IMR-90 (cell line): ENCODE data around the gene SLC16A7. TPM values are rescaled to one million over a fixed set of nuclear protein-coding genes. Genes with fewer than 3 reads are reported as not detected.

Experiments
- ATAC-seq: fragments of 200-7000 bp; cut with Tn5 transposase; 2 replicates; pipeline ENCODE4 v1.9.1; 2020; ENCODE audit warnings: low read depth, mild to moderate bottlenecking, moderate library complexity
- BruUV-seq: library from RNA; stranded (reverse); fragments of 400-500 nt; replicated peaks from 2 replicates; lab custom pipeline; 2021; lab: Mats Ljungman, UMichigan
- CTCF ChIA-PET: fragments of 300-600 bp; formaldehyde crosslinking; extraction: SDS; loops from one replicate; lab custom pipeline; 2021; ENCODE audit warnings: antibody characterized with exemption; lab: Yijun Ruan, JAX
- POLR2A ChIA-PET: fragments of 300-600 bp; sonication (Branson Sonifier 250); formaldehyde crosslinking; loops from one replicate; lab custom pipeline; 2022; ENCODE audit warnings: antibody characterized with exemption; ENCODE audit not compliant: unreplicated experiment; lab: Charles Lee
- DNase-seq: peaks from one replicate; pipeline ENCODE4 v3.0.0; 2013
- H2AFZ ChIP-seq: replicated peaks from 2 replicates; pipeline ENCODE3; 2013; ENCODE audit warnings: low read length, mild to moderate bottlenecking; ENCODE audit not compliant: poor library complexity
- H2AK5ac ChIP-seq: 2 replicates; pipeline ENCODE4 v1.6.1; 2013; ENCODE audit warnings: low read depth, low read length, inconsistent platforms
- H2AK9ac ChIP-seq: replicated peaks from 2 replicates; pipeline ENCODE3; 2013; ENCODE audit warnings: mild to moderate bottlenecking, low read depth, low read length, moderate library complexity; ENCODE audit not compliant: poor library complexity
- H2BK120ac ChIP-seq: 2 replicates; pipeline ENCODE4 v1.6.1; 2013; ENCODE audit warnings: low read depth, low read length, inconsistent platforms
- H2BK15ac ChIP-seq: 3 replicates; pipeline ENCODE4 v1.6.1; 2013; ENCODE audit warnings: low read depth, low read length, inconsistent platforms
- H2BK20ac ChIP-seq: 2 replicates; pipeline ENCODE4 v1.6.1; 2013; ENCODE audit warnings: low read depth, mild to moderate bottlenecking, inconsistent platforms, low read length, moderate library complexity
- H2BK5ac ChIP-seq: 2 replicates; pipeline ENCODE4 v1.6.1; 2013; ENCODE audit warnings: mild to moderate bottlenecking, low read depth, low read length, inconsistent platforms; ENCODE audit not compliant: poor library complexity, severe bottlenecking
- H3K14ac ChIP-seq: replicated peaks from 2 replicates; pipeline ENCODE4 v1.6.1; 2013; ENCODE audit warnings: low read depth, low read length, inconsistent platforms
- H3K18ac ChIP-seq: 2 replicates; pipeline ENCODE4 v1.6.1; 2013; ENCODE audit warnings: low read depth, low read length, control low read depth
- H3K23ac ChIP-seq: 2 replicates; pipeline ENCODE4 v1.6.1; 2013; ENCODE audit warnings: low read depth, low read length, inconsistent platforms
- H3K27ac ChIP-seq: 2 replicates; pipeline ENCODE4 v1.5.1; 2013; ENCODE audit warnings: mild to moderate bottlenecking, control low read depth, low read length; ENCODE audit not compliant: insufficient read depth
- H3K27me3 ChIP-seq: 2 replicates; pipeline ENCODE4 v1.6.1; 2013; ENCODE audit warnings: low read length; ENCODE audit not compliant: control insufficient read depth, insufficient read depth
- H3K36me3 ChIP-seq: 2 replicates; pipeline ENCODE4 v1.6.1; 2013; ENCODE audit warnings: low read length, mixed read lengths; ENCODE audit not compliant: control insufficient read depth, insufficient read depth
- H3K4ac ChIP-seq: 2 replicates; pipeline ENCODE4 v1.6.1; 2013; ENCODE audit warnings: low read depth, low read length, inconsistent platforms
- H3K4me1 ChIP-seq: 2 replicates; pipeline ENCODE4 v1.6.1; 2013; ENCODE audit warnings: low read length, mixed read lengths; ENCODE audit not compliant: control insufficient read depth, insufficient read depth
- H3K4me2 ChIP-seq: 2 replicates; pipeline ENCODE4 v1.6.1; 2013; ENCODE audit warnings: low read depth, mild to moderate bottlenecking, control low read depth, low read length, moderate library complexity
- H3K4me3 ChIP-seq: 2 replicates; pipeline ENCODE4 v1.5.1; 2013; ENCODE audit warnings: low read depth, mild to moderate bottlenecking, control low read depth, low read length, moderate library complexity; ENCODE audit not compliant: insufficient read depth
- H3K56ac ChIP-seq: 2 replicates; pipeline ENCODE4 v1.6.1; 2013; ENCODE audit warnings: low read length, inconsistent platforms; ENCODE audit not compliant: insufficient read depth; ENCODE audit errors: extremely low read depth
- H3K79me1 ChIP-seq, 2 experiments: 2 replicates each; pipeline ENCODE4 v1.6.1; 2013; ENCODE audit warnings: low read length in 2 of 2, inconsistent platforms in 1 of 2, low read depth in 1 of 2
- H3K9ac ChIP-seq: 2 replicates; pipeline ENCODE4 v1.6.1; 2013; ENCODE audit warnings: low read depth, low read length, control low read depth
- H3K9me1 ChIP-seq: 2 replicates; pipeline ENCODE4 v1.6.1; 2013; ENCODE audit warnings: low read length, inconsistent platforms; ENCODE audit not compliant: insufficient read depth
- H3K9me3 ChIP-seq: 2 replicates; pipeline ENCODE4 v1.6.1; 2013; ENCODE audit warnings: low read length; ENCODE audit not compliant: control insufficient read depth, insufficient read depth
- H4K20me1 ChIP-seq: 2 replicates; pipeline ENCODE4 v1.6.1; 2013; ENCODE audit warnings: low read length, inconsistent platforms; ENCODE audit not compliant: insufficient read depth
- H4K5ac ChIP-seq: 2 replicates; pipeline ENCODE4 v1.6.1; 2013; ENCODE audit warnings: mild to moderate bottlenecking, low read depth, low read length, control low read depth
- H4K8ac ChIP-seq, 2 experiments: 2 replicates each; pipeline ENCODE4 v1.6.1; 2013; ENCODE audit warnings: low read depth in 2 of 2, low read length in 2 of 2, control low read depth in 1 of 2, inconsistent platforms in 1 of 2
- H4K91ac ChIP-seq: 2 replicates; pipeline ENCODE4 v1.6.1; 2013; ENCODE audit warnings: low read depth, low read length, inconsistent platforms; ENCODE audit not compliant: insufficient read depth
- FOS ChIP-seq: fragments of 150-350 bp; IDR thresholded peaks from 2 replicates; pipeline ENCODE4 v1.6.1; 2016; ENCODE audit warnings: low read depth, low read length
- MAZ ChIP-seq: IDR thresholded peaks from 2 replicates; pipeline ENCODE4 v1.6.1; 2012; ENCODE audit warnings: low read depth, mild to moderate bottlenecking, low read length, improper control_type of control experiment, moderate library complexity, borderline replicate concordance
- NFE2L2 ChIP-seq: fragments of 150-350 bp; IDR thresholded peaks from 2 replicates; pipeline ENCODE4 v1.6.1; 2016; ENCODE audit warnings: low read depth, mild to moderate bottlenecking, low read length
- POLR2A ChIP-seq: IDR thresholded peaks from 2 replicates; pipeline ENCODE4 v1.6.1; 2012; ENCODE audit warnings: mild to moderate bottlenecking, low read depth, low read length
- RAD21 ChIP-seq: IDR thresholded peaks from 2 replicates; pipeline ENCODE4 v1.6.1; 2012; ENCODE audit warnings: low read length, improper control_type of control experiment
- RCOR1 ChIP-seq: IDR thresholded peaks from 2 replicates; pipeline ENCODE4 v1.6.1; 2012; ENCODE audit warnings: mild to moderate bottlenecking, low read length, improper control_type of control experiment; ENCODE audit not compliant: insufficient replicate concordance
- RFX5 ChIP-seq: IDR thresholded peaks from 2 replicates; pipeline ENCODE4 v1.8.0; 2012; ENCODE audit warnings: low read depth, mild to moderate bottlenecking, low read length, moderate library complexity
- WGBS, 2 experiments: methylation state at CpG; one replicate each; pipeline versions ENCODE4 v1.1.5 to v1.1.7; 2013; ENCODE audit warnings: missing lambda C conversion rate in 2 of 2; ENCODE audit not compliant: insufficient read length in 1 of 2; ENCODE audit errors: extremely low coverage in 2 of 2; 5-methylcytosine and 5-hydroxymethylcytosine counted together
- dilution Hi-C: fragments of 300-500 bp; cut with HindIII; formaldehyde crosslinking; loops from one replicate; pipeline ENCODE4 v1.14.3; 2018; ENCODE audit warnings: low sequenced_read_pairs; ENCODE audit not compliant: unreplicated experiment
- in situ Hi-C: fragments of 300-500 bp; cut with MboI; formaldehyde crosslinking; loops from 3 replicates; pipeline ENCODE4 v1.14.3; 2019; ENCODE audit warnings: low sequenced_read_pairs, inconsistent platforms, mixed read lengths
- intact Hi-C: fragments of 100-400 bp; cut with micrococcal nuclease; formaldehyde crosslinking; loops from 2 replicates; pipeline ENCODE4 v1.10.0; 2022
- polyA plus RNA-seq, 3 experiments: library from polyadenylated mRNA; depleted of rRNA; stranded (reverse); fragments of >200 nt; gene quantifications; 2 replicates each; pipeline ENCODE4 v1.2.3, GENCODE V29; 2012; ENCODE audit warnings: low replicate concordance in 1 of 3
- total RNA-seq: library from RNA; depleted of rRNA; stranded (reverse); fragments of >200 nt; gene quantifications from 2 replicates; pipeline ENCODE4 v1.2.3, GENCODE V29; 2012
- TF ChIP-seq, protein P1 (sequence below): conservative IDR thresholded peaks from 2 replicates; pipeline ENCODE4 v1.5.1; 2012; ENCODE audit warnings: mild to moderate bottlenecking, low read depth, low read length, improper control_type of control experiment
- TF ChIP-seq, protein P2 (sequence below): fragments of 150-350 bp; IDR thresholded peaks from 2 replicates; pipeline ENCODE4 v1.6.1; 2017; ENCODE audit warnings: mild to moderate bottlenecking, antibody characterized with exemption, low read length, low read depth

SLC16A7 gene
- total and polyA plus RNA-seq, 2 of the 4 experiments (the other 2 are of a cell fraction): 2.6 to 21.5 TPM

DNA sequence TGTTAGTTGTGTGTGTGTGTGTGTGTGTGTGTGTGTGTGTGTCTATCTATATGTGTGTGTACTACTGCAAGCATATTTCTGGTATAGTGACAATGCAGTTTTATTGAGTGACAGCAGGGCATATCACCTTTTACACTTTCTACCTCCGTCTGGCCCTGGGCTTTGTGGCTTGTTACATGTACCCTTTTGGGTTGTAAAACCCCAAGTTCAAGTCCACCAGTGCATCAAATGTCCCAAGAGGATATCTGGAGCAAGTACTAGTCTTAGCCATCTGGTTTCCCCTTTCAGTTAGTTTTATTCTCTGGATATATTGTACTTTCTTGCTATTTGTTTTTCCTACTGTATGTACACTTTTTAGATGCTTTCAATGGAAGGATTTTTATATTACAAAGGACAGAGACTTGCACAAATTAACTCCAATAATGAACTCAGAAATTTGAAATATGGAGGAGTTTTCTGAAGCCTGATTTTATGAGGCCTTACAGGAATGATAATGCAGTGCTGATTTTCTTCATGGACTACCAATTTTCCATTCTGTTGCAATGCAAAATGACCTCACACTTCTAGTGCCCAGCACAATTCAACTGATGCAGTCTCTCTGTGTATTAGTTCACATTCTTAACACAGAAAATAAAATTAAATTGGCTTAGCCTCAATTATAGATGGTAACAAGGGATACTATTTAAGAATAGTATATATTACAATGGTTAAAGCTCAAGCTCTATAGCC is 29.1 kb downstream of the SLC16A7 start:
- Histone ChIP-seq H3K4me2 (no peak overlapping the region), H2BK15ac (no peak overlapping the region), H3K9me3 (no peaks in the 10 kb centered on the region), H2AFZ (no peak overlapping the region), H2AK9ac (no peak overlapping the region), H4K8ac (no peak overlapping the region), H3K14ac (no peak overlapping the region), H3K4ac (no peak overlapping the region), H2AK5ac (no peak overlapping the region), H3K27me3 (no peaks in the 10 kb centered on the region), H2BK120ac (no peak overlapping the region), H2BK20ac (no peak overlapping the region), H3K56ac (no peak overlapping the region), H3K9me1 (no peaks in the 10 kb centered on the region), H4K20me1 (no peaks in the 10 kb centered on the region), H3K4me1 (peaks cover 1% of the 10 kb centered on the region; the same call in 1 of the 2 replicates), H3K18ac (no peak overlapping the region), H3K23ac (no peak overlapping the region), H3K36me3 (no peaks in the 10 kb centered on the region), H3K9ac (no peak overlapping the region), H3K79me1 (no peaks in the 10 kb centered on the region; a peak in 1 of 4 replicates), H2BK5ac (no peak overlapping the region), H4K91ac (no peak overlapping the region), H3K27ac (no peak overlapping the region), H4K5ac (no peak overlapping the region), H3K4me3 (no peak overlapping the region)
- ATAC-seq (no peak), DNase-seq (no peak)
- no CpG with 5 or more reads among the region's 1 CpG for WGBS, 2 experiments
- no TSS peak for BruUV-seq
- dilution Hi-C loops (no loop called here), intact Hi-C loops (no loop called here), in situ Hi-C loops (no loop called here)
- POLR2A ChIA-PET: no interaction called here
- TF ChIP-seq FOS (no peak), POLR2A (no peak), RAD21 (no peak), RCOR1 (no peak), MAZ (no peak), NFE2L2 (no peak), RFX5 (no peak)
- TF ChIP-seq, protein P1, sequence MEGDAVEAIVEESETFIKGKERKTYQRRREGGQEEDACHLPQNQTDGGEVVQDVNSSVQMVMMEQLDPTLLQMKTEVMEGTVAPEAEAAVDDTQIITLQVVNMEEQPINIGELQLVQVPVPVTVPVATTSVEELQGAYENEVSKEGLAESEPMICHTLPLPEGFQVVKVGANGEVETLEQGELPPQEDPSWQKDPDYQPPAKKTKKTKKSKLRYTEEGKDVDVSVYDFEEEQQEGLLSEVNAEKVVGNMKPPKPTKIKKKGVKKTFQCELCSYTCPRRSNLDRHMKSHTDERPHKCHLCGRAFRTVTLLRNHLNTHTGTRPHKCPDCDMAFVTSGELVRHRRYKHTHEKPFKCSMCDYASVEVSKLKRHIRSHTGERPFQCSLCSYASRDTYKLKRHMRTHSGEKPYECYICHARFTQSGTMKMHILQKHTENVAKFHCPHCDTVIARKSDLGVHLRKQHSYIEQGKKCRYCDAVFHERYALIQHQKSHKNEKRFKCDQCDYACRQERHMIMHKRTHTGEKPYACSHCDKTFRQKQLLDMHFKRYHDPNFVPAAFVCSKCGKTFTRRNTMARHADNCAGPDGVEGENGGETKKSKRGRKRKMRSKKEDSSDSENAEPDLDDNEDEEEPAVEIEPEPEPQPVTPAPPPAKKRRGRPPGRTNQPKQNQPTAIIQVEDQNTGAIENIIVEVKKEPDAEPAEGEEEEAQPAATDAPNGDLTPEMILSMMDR: no peak
- TF ChIP-seq, protein P2, sequence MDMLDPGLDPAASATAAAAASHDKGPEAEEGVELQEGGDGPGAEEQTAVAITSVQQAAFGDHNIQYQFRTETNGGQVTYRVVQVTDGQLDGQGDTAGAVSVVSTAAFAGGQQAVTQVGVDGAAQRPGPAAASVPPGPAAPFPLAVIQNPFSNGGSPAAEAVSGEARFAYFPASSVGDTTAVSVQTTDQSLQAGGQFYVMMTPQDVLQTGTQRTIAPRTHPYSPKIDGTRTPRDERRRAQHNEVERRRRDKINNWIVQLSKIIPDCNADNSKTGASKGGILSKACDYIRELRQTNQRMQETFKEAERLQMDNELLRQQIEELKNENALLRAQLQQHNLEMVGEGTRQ: no peak
- CTCF ChIA-PET: no interaction called here
